Osteoblast (primary cell): ENCODE measurements around the gene GFOD1. TPM values are rescaled to one million over a fixed set of nuclear protein-coding genes. Genes with fewer than 3 reads are reported as not detected.

Experiments
- DNase-seq: peaks from one replicate; pipeline ENCODE4 v3.0.0; 2011; ENCODE audit warnings: low spot score, mixed read lengths; ENCODE audit not compliant: insufficient read length; ENCODE audit errors: missing footprints
- H2AFZ ChIP-seq: 2 replicates; pipeline ENCODE4 v1.6.0; 2011; ENCODE audit warnings: mild to moderate bottlenecking, low read length
- H3K27ac ChIP-seq: 2 replicates; pipeline ENCODE4 v1.5.1; 2011; ENCODE audit warnings: mild to moderate bottlenecking, low read depth, low read length, moderate library complexity
- H3K27me3 ChIP-seq: 2 replicates; pipeline ENCODE4 v1.6.0; 2012; ENCODE audit warnings: mild to moderate bottlenecking, control low read depth, inconsistent platforms, low read length, moderate library complexity; ENCODE audit not compliant: insufficient read depth
- H3K36me3 ChIP-seq: 2 replicates; pipeline ENCODE4 v1.5.1; 2011; ENCODE audit warnings: mild to moderate bottlenecking, low read length, control low read depth, moderate library complexity; ENCODE audit not compliant: insufficient read depth
- H3K4me1 ChIP-seq: 2 replicates; pipeline ENCODE4 v1.5.1; 2011; ENCODE audit warnings: mild to moderate bottlenecking, low read length, control low read depth, moderate library complexity; ENCODE audit not compliant: insufficient read depth
- H3K4me2 ChIP-seq: 2 replicates; pipeline ENCODE4 v1.6.0; 2011; ENCODE audit warnings: mild to moderate bottlenecking, low read length; ENCODE audit not compliant: insufficient read depth
- H3K4me3 ChIP-seq: fragments of 200-600 bp; sonication (generic); 3 replicates; pipeline ENCODE4 v1.5.1; 2012; ENCODE audit warnings: mild to moderate bottlenecking, low read length, inconsistent platforms; ENCODE audit not compliant: insufficient read depth
- H3K79me2 ChIP-seq: 2 replicates; pipeline ENCODE4 v1.6.0; 2012; ENCODE audit warnings: mild to moderate bottlenecking, low read length, control low read depth, inconsistent platforms; ENCODE audit not compliant: insufficient read depth
- H3K9me3 ChIP-seq: 2 replicates; pipeline ENCODE4 v1.5.1; 2011; ENCODE audit warnings: low read depth, low read length, control low read depth
- H4K20me1 ChIP-seq: 2 replicates; pipeline ENCODE4 v1.6.0; 2012; ENCODE audit warnings: mild to moderate bottlenecking, low read length, control low read depth; ENCODE audit not compliant: insufficient read depth
- total RNA-seq: library from RNA; depleted of rRNA; stranded (reverse); fragments of >200 nt; gene quantifications from 2 replicates; pipeline ENCODE4 v1.2.3, GENCODE V29; 2012
- TF ChIP-seq, protein P1 (sequence below): IDR thresholded peaks from 2 replicates; pipeline ENCODE4 v1.5.1; 2011; ENCODE audit warnings: mild to moderate bottlenecking, low read depth, low read length, moderate library complexity; ENCODE audit errors: extremely low read depth

GFOD1 gene
- total RNA-seq, 1 donor: 3.6 TPM

DNA sequence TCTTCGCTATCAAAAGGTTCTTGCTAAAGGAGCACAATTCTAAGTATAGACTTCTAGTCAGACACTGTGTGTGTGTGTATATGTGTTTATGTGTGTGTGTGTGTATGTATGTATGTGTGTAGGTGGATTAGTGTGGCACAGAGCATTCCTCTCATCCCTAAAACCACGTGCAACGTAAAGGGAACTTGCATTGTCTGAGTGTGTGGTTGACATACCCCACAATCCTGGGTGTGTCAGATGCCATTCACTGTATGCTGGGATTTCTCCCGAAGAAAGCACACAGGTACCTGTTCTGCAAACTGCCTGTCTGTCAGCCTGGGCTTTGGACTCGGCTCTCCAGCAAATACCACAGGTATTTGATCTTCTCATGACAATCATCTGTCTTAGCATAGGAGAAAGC lies 116.8 kb downstream of the GFOD1 start:
- H2AFZ ChIP-seq: no peak overlapping the region
- no peak for DNase-seq
- no peaks in the 10 kb centered on the region for H3K9me3 ChIP-seq
- H3K27ac ChIP-seq: no peak overlapping the region
- no peaks in the 10 kb centered on the region for H4K20me1 ChIP-seq
- no peaks in the 10 kb centered on the region for H3K4me1 ChIP-seq
- no peaks in the 10 kb centered on the region for H3K36me3 ChIP-seq
- H3K4me3 ChIP-seq: no peak overlapping the region
- H3K79me2 ChIP-seq: no peaks in the 10 kb centered on the region
- no peak overlapping the region for H3K4me2 ChIP-seq
- TF ChIP-seq, protein P1, sequence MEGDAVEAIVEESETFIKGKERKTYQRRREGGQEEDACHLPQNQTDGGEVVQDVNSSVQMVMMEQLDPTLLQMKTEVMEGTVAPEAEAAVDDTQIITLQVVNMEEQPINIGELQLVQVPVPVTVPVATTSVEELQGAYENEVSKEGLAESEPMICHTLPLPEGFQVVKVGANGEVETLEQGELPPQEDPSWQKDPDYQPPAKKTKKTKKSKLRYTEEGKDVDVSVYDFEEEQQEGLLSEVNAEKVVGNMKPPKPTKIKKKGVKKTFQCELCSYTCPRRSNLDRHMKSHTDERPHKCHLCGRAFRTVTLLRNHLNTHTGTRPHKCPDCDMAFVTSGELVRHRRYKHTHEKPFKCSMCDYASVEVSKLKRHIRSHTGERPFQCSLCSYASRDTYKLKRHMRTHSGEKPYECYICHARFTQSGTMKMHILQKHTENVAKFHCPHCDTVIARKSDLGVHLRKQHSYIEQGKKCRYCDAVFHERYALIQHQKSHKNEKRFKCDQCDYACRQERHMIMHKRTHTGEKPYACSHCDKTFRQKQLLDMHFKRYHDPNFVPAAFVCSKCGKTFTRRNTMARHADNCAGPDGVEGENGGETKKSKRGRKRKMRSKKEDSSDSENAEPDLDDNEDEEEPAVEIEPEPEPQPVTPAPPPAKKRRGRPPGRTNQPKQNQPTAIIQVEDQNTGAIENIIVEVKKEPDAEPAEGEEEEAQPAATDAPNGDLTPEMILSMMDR: no peak
- no peaks in the 10 kb centered on the region for H3K27me3 ChIP-seq

DNA sequence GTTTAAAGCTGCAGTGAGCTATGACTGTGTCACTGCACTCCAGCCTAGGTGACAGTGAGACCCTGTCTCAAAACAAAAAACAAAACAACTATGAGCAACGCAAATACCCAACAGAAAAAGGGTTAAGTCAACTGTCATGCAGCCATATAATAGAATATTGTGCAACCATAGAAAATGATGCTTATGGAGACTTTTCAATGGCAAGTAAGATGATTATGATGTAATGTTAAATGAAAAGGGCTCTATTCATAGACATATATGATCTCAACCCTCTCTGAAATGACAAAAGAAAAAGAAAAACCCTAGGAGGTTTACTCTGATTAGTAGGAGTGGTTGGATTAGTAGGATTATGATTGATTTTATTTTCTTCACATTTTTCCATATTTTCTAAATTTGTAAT lies 117.8 kb downstream of the GFOD1 start:
- no peaks in the 10 kb centered on the region for H3K36me3 ChIP-seq
- H3K4me2 ChIP-seq: no peak overlapping the region
- no peak for DNase-seq
- H2AFZ ChIP-seq: no peak overlapping the region
- H3K27ac ChIP-seq: no peak overlapping the region
- no peaks in the 10 kb centered on the region for H4K20me1 ChIP-seq
- H3K27me3 ChIP-seq: no peaks in the 10 kb centered on the region
- no peak overlapping the region for H3K4me3 ChIP-seq
- TF ChIP-seq, protein P1: no peak
- no peaks in the 10 kb centered on the region for H3K9me3 ChIP-seq
- H3K79me2 ChIP-seq: no peaks in the 10 kb centered on the region
- no peaks in the 10 kb centered on the region for H3K4me1 ChIP-seq

DNA sequence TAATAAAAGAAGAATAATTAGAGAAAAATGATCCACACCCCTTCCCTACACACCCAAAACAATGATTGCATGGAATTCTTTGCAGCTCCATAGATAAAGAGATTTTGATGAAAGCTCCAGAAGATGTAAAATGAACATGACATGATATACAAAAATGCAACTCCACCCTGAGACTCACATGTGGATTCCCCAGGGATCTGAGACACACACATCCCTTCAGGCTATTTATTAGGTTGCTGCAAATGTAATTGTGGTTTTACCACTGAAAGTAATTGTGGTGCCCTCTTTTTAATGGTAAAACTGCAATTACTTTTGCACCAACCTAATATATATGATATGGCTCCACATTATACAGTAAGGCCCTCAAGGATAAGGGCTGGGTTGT lies 118.7 kb downstream of the GFOD1 start:
- DNase-seq: peak; percentile 92
- no peak overlapping the region for H3K4me3 ChIP-seq

DNA sequence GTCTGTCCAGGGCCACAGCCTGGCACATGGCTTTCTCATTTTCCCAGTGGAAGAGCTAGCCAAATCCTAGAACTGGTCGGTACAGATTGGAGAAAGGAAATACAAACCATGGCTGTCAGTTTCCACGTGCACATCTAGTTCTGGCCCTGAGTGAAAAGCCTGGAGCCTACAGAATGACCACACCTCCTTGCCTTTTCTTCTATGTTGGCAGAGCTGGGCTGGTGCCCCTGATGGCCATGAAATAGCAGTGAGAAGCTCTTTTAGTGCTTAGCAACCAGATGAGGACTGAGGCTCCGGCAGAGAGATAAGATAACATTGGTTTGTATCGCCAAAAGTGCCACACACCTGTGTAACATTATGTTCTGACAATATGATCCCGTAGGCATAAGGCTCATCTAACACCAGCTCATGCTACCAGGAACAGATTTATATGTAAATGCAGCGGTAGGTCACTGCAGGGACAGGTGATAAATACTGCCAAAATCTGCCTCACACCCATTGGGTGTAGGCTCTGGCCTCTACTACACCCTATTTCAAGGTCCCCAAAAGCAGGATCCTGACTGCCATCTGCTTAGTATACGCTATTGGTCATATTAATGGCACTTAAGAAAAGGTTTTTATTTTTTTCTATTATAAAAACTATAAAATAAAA lies 119.2 kb downstream of the GFOD1 start:
- Histone ChIP-seq H3K4me2 (no peak overlapping the region), H3K4me1 (no peaks in the 10 kb centered on the region), H3K27ac (no peak overlapping the region), H4K20me1 (no peaks in the 10 kb centered on the region), H3K36me3 (no peaks in the 10 kb centered on the region), H3K27me3 (no peaks in the 10 kb centered on the region), H3K4me3 (no peak overlapping the region), H3K9me3 (no peaks in the 10 kb centered on the region), H3K79me2 (no peaks in the 10 kb centered on the region), H2AFZ (no peak overlapping the region)
- no peak for DNase-seq
- TF ChIP-seq, protein P1: no peak

More for the DNA sequence above, 118.7 kb downstream of the GFOD1 start:
- TF ChIP-seq, protein P1: no peak
- H3K27me3 ChIP-seq: no peaks in the 10 kb centered on the region
- no peaks in the 10 kb centered on the region for H3K4me1 ChIP-seq
- H3K4me2 ChIP-seq: no peak overlapping the region
- H3K79me2 ChIP-seq: no peaks in the 10 kb centered on the region
- H3K9me3 ChIP-seq: no peaks in the 10 kb centered on the region
- no peak overlapping the region for H3K27ac ChIP-seq
- H4K20me1 ChIP-seq: no peaks in the 10 kb centered on the region
- no peaks in the 10 kb centered on the region for H3K36me3 ChIP-seq
- H2AFZ ChIP-seq: no peak overlapping the region
